Panc1 (cell line): ENCODE measurements around the gene SNRPA. TPM values are rescaled to one million over a fixed set of nuclear protein-coding genes. Genes with fewer than 3 reads are reported as not detected.
A peak's percentile ranks its signal among the peaks of the same experiment; 100 is the strongest.

Source experiments
- ATAC-seq: fragments of 200-7000 bp; cut with Tn5 transposase; 2 replicates; pipeline ENCODE4 v1.9.1; 2020; ENCODE audit warnings: mild to moderate bottlenecking, moderate library complexity
- BruUV-seq: library from RNA; stranded (reverse); fragments of 400-500 nt; replicated peaks from 2 replicates; lab custom pipeline; 2021; lab: Mats Ljungman, UMichigan
- CTCF ChIA-PET: fragments of 300-600 bp; sonication (Branson Sonifier 250); formaldehyde crosslinking; loops from one replicate; lab custom pipeline; 2022; ENCODE audit warnings: antibody characterized with exemption; lab: Charles Lee
- POLR2A ChIA-PET: fragments of 300-600 bp; sonication (Branson Sonifier 250); formaldehyde crosslinking; loops from one replicate; lab custom pipeline; 2022; ENCODE audit warnings: antibody characterized with exemption; lab: Charles Lee
- DNase-seq: peaks from one replicate; pipeline ENCODE4 v3.0.0-alpha.2; 2010; ENCODE audit warnings: low read depth, low spot score
- H3K27ac ChIP-seq: 2 replicates; pipeline ENCODE4 v1.5.1; 2011; ENCODE audit warnings: mild to moderate bottlenecking, low read length, inconsistent platforms
- H3K27me3 ChIP-seq: fragments of 200-500 bp; sonication (Bioruptor generic); 2 replicates; pipeline ENCODE4 v1.6.0; 2014; ENCODE audit warnings: low read length, inconsistent platforms; ENCODE audit not compliant: control insufficient read depth, insufficient read depth
- H3K36me3 ChIP-seq: fragments of 200-500 bp; sonication (Bioruptor generic); 2 replicates; pipeline ENCODE4 v1.5.1; 2014; ENCODE audit warnings: inconsistent platforms, mild to moderate bottlenecking, low read length, moderate library complexity; ENCODE audit not compliant: control insufficient read depth, insufficient read depth
- H3K4me1 ChIP-seq: 2 replicates; pipeline ENCODE4 v1.5.1; 2011; ENCODE audit warnings: inconsistent platforms, mild to moderate bottlenecking, low read length, moderate library complexity; ENCODE audit not compliant: control insufficient read depth, insufficient read depth
- H3K4me3 ChIP-seq, 2 experiments: 2 replicates each; pipeline ENCODE4 v1.5.1; 2011 to 2012; ENCODE audit warnings: low read depth in 2 of 2, low read length in 2 of 2, mild to moderate bottlenecking in 2 of 2, inconsistent platforms in 1 of 2, moderate library complexity in 1 of 2
- H3K9me3 ChIP-seq: fragments of 200-500 bp; sonication (Bioruptor generic); 2 replicates; pipeline ENCODE4 v1.5.1; 2014; ENCODE audit warnings: low read depth, mild to moderate bottlenecking, inconsistent platforms, low read length, moderate library complexity; ENCODE audit not compliant: control insufficient read depth, insufficient read depth
- CTCF ChIP-seq: fragments of 450-650 bp; IDR thresholded peaks from 2 replicates; pipeline ENCODE4 v1.5.1; 2017; ENCODE audit warnings: mild to moderate bottlenecking
- POLR2AphosphoS5 ChIP-seq: IDR thresholded peaks from 2 replicates; pipeline ENCODE4 v1.6.1; 2012; ENCODE audit warnings: mild to moderate bottlenecking, low read depth, low read length, moderate library complexity
- REST ChIP-seq, 2 experiments: IDR thresholded peaks; 2 replicates each; pipeline ENCODE4 v1.6.1; 2011 to 2012; ENCODE audit warnings: low read depth in 2 of 2, control low read depth in 1 of 2, low read length in 1 of 2, mild to moderate bottlenecking in 1 of 2, moderate library complexity in 1 of 2; ENCODE audit not compliant: insufficient read depth in 1 of 2
- SIN3A ChIP-seq: IDR thresholded peaks from 2 replicates; pipeline ENCODE4 v1.6.1; 2012; ENCODE audit warnings: low read depth, mild to moderate bottlenecking, low read length, moderate library complexity, borderline replicate concordance; ENCODE audit not compliant: insufficient read depth
- TCF7L2 ChIP-seq: IDR thresholded peaks from 2 replicates; pipeline ENCODE4 v1.6.1; 2011; ENCODE audit warnings: mild to moderate bottlenecking, low read depth, low read length, inconsistent platforms
- in situ Hi-C: cut with HindIII; loops from 2 replicates; pipeline ENCODE4 v1.10.0; 2016; ENCODE audit warnings: low sequenced_read_pairs, low pct_unique_long_range_greater_than_20kb
- intact Hi-C: fragments of 100-400 bp; cut with micrococcal nuclease; formaldehyde crosslinking; loops from one replicate; pipeline ENCODE4 v1.10.0; 2022; ENCODE audit not compliant: unreplicated experiment
- total RNA-seq: library from RNA; stranded (reverse); gene quantifications from one replicate; pipeline ENCODE4 v1.2.1, GENCODE V29; 2021; ENCODE audit not compliant: unreplicated experiment

SNRPA gene
- total RNA-seq, 1 experiment from 2014 or later: 104 TPM

GRCh38 chr19:40739030-40739839 is 11.8 kb upstream of the SNRPA start:
- Histone ChIP-seq H3K27me3 (no peaks in the 10 kb centered on the region), H3K4me3 (no peak overlapping the region), H3K9me3 (no peaks in the 10 kb centered on the region), H3K4me1 (no peaks in the 10 kb centered on the region), H3K36me3 (no peaks in the 10 kb centered on the region), H3K27ac (no peak overlapping the region)
- no TSS peak for BruUV-seq
- in situ Hi-C loops: no loop called here
- ChIA-PET CTCF (no interaction called here), POLR2A (no interaction called here)
- ATAC-seq: 0 out of 2 replicates have a peak, but pooled peaks have one; percentile 16
- DNase-seq: no peak
- intact Hi-C loops: no loop called here
- TF ChIP-seq REST (IDR thresholded peaks at IDR 0.05; ENCODE audit: insufficient read depth in 1 of 2, low read depth in 2 of 2, low read length in 1 of 2) (no peak), POLR2AphosphoS5 (no peak), CTCF (no peak), SIN3A (no peak)

GRCh38 chr19:40739871-40740703 is 10.9 kb upstream of the SNRPA start:
- Histone ChIP-seq H3K4me1 (no peaks in the 10 kb centered on the region), H3K27me3 (no peaks in the 10 kb centered on the region), H3K27ac (no peak overlapping the region), H3K9me3 (no peaks in the 10 kb centered on the region), H3K36me3 (no peaks in the 10 kb centered on the region), H3K4me3 (no peak overlapping the region)
- no TSS peak for BruUV-seq
- intact Hi-C loops: no loop called here
- ChIA-PET CTCF (no interaction called here), POLR2A (no interaction called here)
- no peak for ATAC-seq
- in situ Hi-C loops: no loop called here
- no peak for DNase-seq
- no peak for TF ChIP-seq REST (IDR thresholded peaks at IDR 0.05; ENCODE audit: insufficient read depth in 1 of 2, low read depth in 2 of 2, low read length in 1 of 2)
- TF ChIP-seq CTCF: no peak
- TF ChIP-seq POLR2AphosphoS5: no peak
- TF ChIP-seq TCF7L2: no peak
